GM23338 (cell line): ENCODE results near the gene ZNF229.

Experiments
- CREB1 ChIP-seq: fragments of 250-450 bp; sonication (Bioruptor Pico); IDR thresholded peaks from 2 replicates; pipeline ENCODE4 v1.5.0; 2020; ENCODE audit warnings: low read depth, mild to moderate bottlenecking, moderate library complexity
- CTCF ChIP-seq, 2 experiments: fragments of 200-600 bp in 1 of 2; sonication (generic) in 1 of 2; conservative IDR thresholded peaks; 2 replicates each; pipeline versions ENCODE4 v1.5.1 to v1.6.1; 2016 to 2017; ENCODE audit warnings: antibody characterized with exemption in 2 of 2, low read depth in 2 of 2, mild to moderate bottlenecking in 2 of 2, moderate library complexity in 1 of 2
- ETS1 ChIP-seq: IDR thresholded peaks from 2 replicates; pipeline ENCODE4 v1.6.1; 2016; ENCODE audit warnings: antibody characterized with exemption
- EZH2 ChIP-seq: fragments of 200-600 bp; sonication (generic); IDR thresholded peaks from one replicate; pipeline ENCODE4 v1.8.0; 2017; ENCODE audit warnings: antibody characterized with exemption, mild to moderate bottlenecking, low read depth; ENCODE audit not compliant: unreplicated experiment
- EZH2phosphoT487 ChIP-seq: fragments of 200-600 bp; sonication (generic); IDR thresholded peaks from one replicate; pipeline ENCODE4 v1.8.1; 2018; ENCODE audit warnings: antibody characterized with exemption; ENCODE audit not compliant: unreplicated experiment
- POLR2AphosphoS5 ChIP-seq: IDR thresholded peaks from 2 replicates; pipeline ENCODE4 v1.6.1; 2016; ENCODE audit warnings: antibody characterized with exemption, low read depth
- REST ChIP-seq: IDR thresholded peaks from one replicate; pipeline ENCODE4 v1.6.1; 2018; ENCODE audit warnings: antibody characterized with exemption; ENCODE audit not compliant: unreplicated experiment
- ZNF331 ChIP-seq: fragments of 250-450 bp; sonication (Bioruptor Pico); IDR thresholded peaks from 2 replicates; pipeline ENCODE4 v1.5.0; 2020; ENCODE audit warnings: low read depth, mild to moderate bottlenecking, moderate library complexity
- ZNF462 ChIP-seq: fragments of 250-450 bp; sonication (Bioruptor Pico); IDR thresholded peaks from 2 replicates; pipeline ENCODE4 v1.5.0; 2020; ENCODE audit warnings: mild to moderate bottlenecking, moderate library complexity

- no peak for TF ChIP-seq EZH2
- TF ChIP-seq POLR2AphosphoS5 = no peak
- no peak for TF ChIP-seq REST
- no peak for TF ChIP-seq CTCF (conservative IDR thresholded peaks at IDR 0.05; ENCODE audit: low read depth in 2 of 2)
- no peak for TF ChIP-seq EZH2phosphoT487
- TF ChIP-seq ZNF331 = no peak
- no peak for TF ChIP-seq ZNF462 (CRISPR knock-in tag)
- TF ChIP-seq CREB1 (CRISPR knock-in tag) = no peak
- TF ChIP-seq ETS1 = no peak
Observed at GRCh38 chr19:44455100-44455499, 6.8 kb upstream of the ZNF229 start.
